NCI-H2196 (cell line): ENCODE results near the gene DERA.
"Not testable (repeated sequence)": the region's sequence is repeated elsewhere in the genome, so short reads cannot be mapped to it uniquely, and the experiment has no call there.

ENCODE experiments used
- DNase-seq: peaks from one replicate; lab custom pipeline; 2025; ENCODE audit not compliant: unreplicated experiment; lab: John Stamatoyannopoulos, UW

DERA gene

GRCh38 chr12:15962760-15963159 is 51.6 kb downstream of the DERA start:
- DNase-seq = no peak

- no peak for DNase-seq
Observed at GRCh38 chr12:15963271-15963670, 52.1 kb downstream of the DERA start.

GRCh38 chr12:15966426-15966825 is 55.3 kb downstream of the DERA start:
- no peak for DNase-seq

- not testable (repeated sequence) for DNase-seq
Observed at GRCh38 chr12:15967053-15967452, 55.9 kb downstream of the DERA start.

GRCh38 chr12:15971211-15971610 is 60.1 kb downstream of the DERA start:
- DNase-seq = no peak

- DNase-seq = no peak
Observed at GRCh38 chr12:15972894-15973293, 61.8 kb downstream of the DERA start.

- DNase-seq = no peak
Observed at GRCh38 chr12:15977999-15978951, 67.1 kb downstream of the DERA start.

GRCh38 chr12:15979096-15980092 is 68.3 kb downstream of the DERA start:
- DNase-seq = no peak

- no peak for DNase-seq
Observed at GRCh38 chr12:15982071-15982470, 70.9 kb downstream of the DERA start.

- DNase-seq = peak; percentile 22
Observed at GRCh38 chr12:15982471-15982870, 71.3 kb downstream of the DERA start.

GRCh38 chr12:15982921-15983320 is 71.8 kb downstream of the DERA start:
- no peak for DNase-seq

- DNase-seq = no peak
Observed at GRCh38 chr12:15984097-15984800, 73.1 kb downstream of the DERA start.

- DNase-seq = no peak
Observed at GRCh38 chr12:15984963-15985362, 73.8 kb downstream of the DERA start.

GRCh38 chr12:15987696-15988095 is 76.6 kb downstream of the DERA start:
- DNase-seq = no peak

- DNase-seq = no peak
Observed at GRCh38 chr12:15988983-15989755, 78.0 kb downstream of the DERA start.

- DNase-seq = no peak
Observed at GRCh38 chr12:15995801-15996200, 84.7 kb downstream of the DERA start.

GRCh38 chr12:15996254-15996653 is 85.1 kb downstream of the DERA start:
- peak; percentile 7 for DNase-seq

GRCh38 chr12:15996948-15997347 is 85.8 kb downstream of the DERA start:
- DNase-seq = no peak

GRCh38 chr12:15997910-15998309 is 86.8 kb downstream of the DERA start:
- no peak for DNase-seq

- DNase-seq = no peak
Observed at GRCh38 chr12:16002880-16003279, 91.7 kb downstream of the DERA start.
